ENCODE results near the gene ADAT2.

ADAT2 gene

DNA sequence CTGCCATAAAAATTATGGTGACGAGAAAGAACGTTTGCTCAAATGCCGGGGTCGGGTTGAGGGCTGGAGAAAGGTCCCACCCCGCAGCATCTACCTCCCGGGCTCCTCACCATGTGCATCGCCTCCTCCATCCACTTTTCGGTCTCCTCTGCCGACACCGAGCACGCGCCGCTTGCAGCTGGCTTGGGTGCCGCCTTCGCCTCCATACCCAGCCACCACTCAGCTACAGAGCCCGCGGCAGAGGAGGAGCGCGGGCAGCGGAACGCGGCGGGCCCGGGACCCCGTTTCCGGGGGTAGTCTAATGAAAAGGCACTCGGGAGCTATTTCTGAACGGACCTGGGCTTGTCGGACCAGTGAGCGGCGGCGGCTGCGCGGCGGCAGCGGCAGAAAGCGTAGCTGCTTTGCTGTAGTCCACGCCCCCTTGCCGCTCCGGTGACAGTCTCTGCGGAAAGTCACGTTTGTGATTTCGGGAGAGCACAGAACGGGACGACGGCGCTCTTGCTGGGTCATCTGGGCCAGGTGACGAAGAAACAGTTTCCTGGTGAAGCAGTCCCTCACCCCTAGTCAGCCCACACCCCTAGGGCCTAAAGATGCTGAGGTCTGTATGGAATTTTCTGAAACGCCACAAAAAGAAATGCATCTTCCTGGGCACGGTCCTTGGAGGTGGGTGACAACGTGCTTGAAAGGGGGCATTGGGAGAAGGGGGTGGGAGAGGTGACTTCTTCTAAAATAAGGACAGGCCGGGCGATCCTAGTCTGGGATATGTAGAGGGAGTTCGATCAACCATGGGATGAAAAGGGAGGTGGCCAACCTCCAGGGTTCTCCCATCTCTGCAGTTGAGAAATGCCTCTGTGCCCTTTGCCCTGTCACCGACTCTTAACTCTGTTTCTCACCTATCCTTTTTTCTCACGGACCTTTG is at the start of gene ADAT2, which contains the start of gene PEX3:
Gene ADAT2, minus strand, starts transcription at position 243 of the 919 bp plus-strand sequence. Its CDS starts 37 bp downstream, at position 206.
Gene PEX3, plus strand, starts transcription at position 353 of the 919 bp plus-strand sequence. Its CDS starts 238 bp downstream, at position 591.
- peak; percentile 95 for DNase-seq
- Histone ChIP-seq H3K36me3 (replicated peaks) (no peaks in the 10 kb centered on the region), H3K4me3 (ENCODE audit: low read depth, low read length) (peak within 1 kb of the TSS; percentile 92), H3K27ac (peak within 1 kb of the TSS; percentile 49), H3K27me3 (replicated peaks) (no peaks in the 10 kb centered on the region)
- TF ChIP-seq, protein P1, sequence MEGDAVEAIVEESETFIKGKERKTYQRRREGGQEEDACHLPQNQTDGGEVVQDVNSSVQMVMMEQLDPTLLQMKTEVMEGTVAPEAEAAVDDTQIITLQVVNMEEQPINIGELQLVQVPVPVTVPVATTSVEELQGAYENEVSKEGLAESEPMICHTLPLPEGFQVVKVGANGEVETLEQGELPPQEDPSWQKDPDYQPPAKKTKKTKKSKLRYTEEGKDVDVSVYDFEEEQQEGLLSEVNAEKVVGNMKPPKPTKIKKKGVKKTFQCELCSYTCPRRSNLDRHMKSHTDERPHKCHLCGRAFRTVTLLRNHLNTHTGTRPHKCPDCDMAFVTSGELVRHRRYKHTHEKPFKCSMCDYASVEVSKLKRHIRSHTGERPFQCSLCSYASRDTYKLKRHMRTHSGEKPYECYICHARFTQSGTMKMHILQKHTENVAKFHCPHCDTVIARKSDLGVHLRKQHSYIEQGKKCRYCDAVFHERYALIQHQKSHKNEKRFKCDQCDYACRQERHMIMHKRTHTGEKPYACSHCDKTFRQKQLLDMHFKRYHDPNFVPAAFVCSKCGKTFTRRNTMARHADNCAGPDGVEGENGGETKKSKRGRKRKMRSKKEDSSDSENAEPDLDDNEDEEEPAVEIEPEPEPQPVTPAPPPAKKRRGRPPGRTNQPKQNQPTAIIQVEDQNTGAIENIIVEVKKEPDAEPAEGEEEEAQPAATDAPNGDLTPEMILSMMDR (IDR thresholded peaks at IDR 0.05; ENCODE audit: low read depth, low read length, missing control alignments): no peak
- in situ Hi-C loops (cut with HindIII; ENCODE audit: low pct_ligation_motif_present, low sequenced_read_pairs): no loop called here

DNA sequence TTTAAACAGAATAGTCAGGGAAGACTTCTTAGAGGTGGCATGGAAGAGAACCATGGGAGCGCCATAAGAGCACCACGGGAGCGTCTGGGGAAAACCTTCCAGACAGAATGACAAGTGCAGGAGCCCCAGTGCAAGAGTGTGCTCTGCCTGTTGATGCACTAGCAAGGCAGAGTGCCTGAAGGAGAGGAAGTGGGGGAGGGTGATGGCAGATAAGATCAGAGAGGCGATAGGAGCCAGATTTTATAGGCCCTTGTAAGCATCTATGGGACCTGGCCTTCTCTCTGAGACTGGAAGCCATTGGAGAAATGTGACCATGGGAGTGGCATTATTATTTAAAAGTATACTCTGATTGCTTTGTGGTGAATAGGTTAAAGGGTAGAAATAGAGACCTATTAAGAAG is 47.9 kb upstream of the ADAT2 start:
- TF ChIP-seq, protein P1 (IDR thresholded peaks at IDR 0.05; ENCODE audit: low read depth, low read length, missing control alignments): no peak
- DNase-seq: no peak
- in situ Hi-C loops (cut with HindIII; ENCODE audit: low pct_ligation_motif_present, low sequenced_read_pairs): no loop called here
- Histone ChIP-seq H3K27me3 (replicated peaks) (no peaks in the 10 kb centered on the region), H3K4me3 (ENCODE audit: low read depth, low read length) (no peak overlapping the region), H3K36me3 (replicated peaks) (peaks cover 9% of the 10 kb centered on the region), H3K27ac (no peak overlapping the region)

DNA sequence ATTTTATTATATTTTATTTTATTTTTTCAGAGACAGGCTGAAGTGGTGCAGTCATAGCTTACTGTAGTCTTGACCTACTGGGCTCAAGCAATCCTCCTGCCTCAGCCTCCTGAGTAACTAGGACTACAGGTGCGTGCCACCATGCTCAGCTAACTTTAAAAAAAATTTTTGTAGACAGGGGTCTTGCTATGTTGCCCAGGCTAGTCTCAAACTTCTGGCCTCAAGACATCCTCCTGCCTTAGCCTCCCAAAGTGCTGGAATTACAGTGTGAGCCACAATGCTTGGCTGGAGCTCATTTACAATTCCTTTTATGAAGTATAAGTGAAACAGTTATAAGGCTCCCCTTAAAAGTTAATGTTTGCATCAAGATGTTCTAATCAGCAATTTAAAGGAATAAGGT is 46.5 kb upstream of the ADAT2 start:
- H3K27ac ChIP-seq: no peak overlapping the region
- H3K36me3 ChIP-seq (replicated peaks): peaks cover 7% of the 10 kb centered on the region
- no peaks in the 10 kb centered on the region for H3K27me3 ChIP-seq (replicated peaks)
- no peak for DNase-seq
- in situ Hi-C loops (cut with HindIII; ENCODE audit: low pct_ligation_motif_present, low sequenced_read_pairs): no loop called here
- TF ChIP-seq, protein P1 (IDR thresholded peaks at IDR 0.05; ENCODE audit: low read depth, low read length, missing control alignments): no peak
- no peak overlapping the region for H3K4me3 ChIP-seq (ENCODE audit: low read depth, low read length)

DNA sequence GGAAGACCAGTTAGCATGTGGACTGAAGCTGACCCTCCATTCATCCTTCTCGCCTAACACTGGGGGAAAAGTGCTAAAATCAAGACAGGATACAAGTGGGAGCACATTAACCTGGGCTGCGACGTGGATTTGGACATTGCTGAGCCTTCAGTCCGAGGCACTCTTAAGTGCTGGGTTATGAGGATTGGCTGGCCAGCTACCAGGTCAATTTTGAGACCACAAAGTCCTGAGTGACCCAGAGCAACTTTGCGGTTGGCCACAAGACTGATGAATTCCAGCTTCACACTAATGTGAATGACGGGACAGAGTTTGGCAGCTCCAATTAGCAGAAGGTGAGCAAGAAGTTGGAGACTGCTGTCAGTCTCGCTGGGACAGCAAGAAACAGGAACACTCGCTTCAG is 40.3 kb upstream of the ADAT2 start:
- TF ChIP-seq, protein P1 (IDR thresholded peaks at IDR 0.05; ENCODE audit: low read depth, low read length, missing control alignments): no peak
- peaks cover 3% of the 10 kb centered on the region for H3K36me3 ChIP-seq (replicated peaks)
- H3K27ac ChIP-seq: no peak overlapping the region
- H3K4me3 ChIP-seq (ENCODE audit: low read depth, low read length): no peak overlapping the region
- in situ Hi-C loops (cut with HindIII; ENCODE audit: low pct_ligation_motif_present, low sequenced_read_pairs): no loop called here
- no peaks in the 10 kb centered on the region for H3K27me3 ChIP-seq (replicated peaks)
- no peak for DNase-seq

DNA sequence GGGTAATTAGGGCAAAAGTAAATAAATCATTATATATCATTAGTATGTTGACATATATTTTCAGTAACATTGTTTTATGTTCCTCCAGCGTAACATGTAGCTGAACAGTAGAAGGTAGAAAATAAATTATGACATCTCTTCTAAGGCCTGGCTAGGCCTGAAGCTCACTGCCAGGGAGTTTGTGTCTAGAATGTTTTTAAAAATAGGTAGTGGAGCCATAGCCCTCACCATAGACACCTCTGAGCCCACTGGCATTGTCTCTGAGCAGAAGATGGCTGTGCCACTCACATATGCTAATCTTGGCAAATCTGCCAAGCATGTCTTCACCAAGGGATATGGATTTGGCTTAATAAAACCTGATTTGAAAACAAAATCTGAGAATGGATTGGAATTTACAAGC is 39.7 kb upstream of the ADAT2 start:
- Histone ChIP-seq H3K27ac (no peak overlapping the region), H3K36me3 (replicated peaks) (no peaks in the 10 kb centered on the region), H3K27me3 (replicated peaks) (no peaks in the 10 kb centered on the region), H3K4me3 (ENCODE audit: low read depth, low read length) (no peak overlapping the region)
- TF ChIP-seq, protein P1 (IDR thresholded peaks at IDR 0.05; ENCODE audit: low read depth, low read length, missing control alignments): no peak
- DNase-seq: no peak
- in situ Hi-C loops (cut with HindIII; ENCODE audit: low pct_ligation_motif_present, low sequenced_read_pairs): no loop called here
